OCI-LY7 (cell line): Measurements from ENCODE around the gene SH3GLB2.
"Not testable (repeated sequence)": the region's sequence is repeated elsewhere in the genome, so short reads cannot be mapped to it uniquely, and the experiment has no call there.

Experiments used
- CTCF ChIP-seq: fragments of 200-600 bp; sonication (generic); conservative IDR thresholded peaks from 2 replicates; pipeline ENCODE4 v1.5.1; 2014; ENCODE audit warnings: mild to moderate bottlenecking, antibody characterized with exemption, low read length, moderate library complexity, mixed read lengths
- EZH2phosphoT487 ChIP-seq: fragments of 200-600 bp; sonication (generic); IDR thresholded peaks from 2 replicates; pipeline ENCODE4 v1.6.1; 2018; ENCODE audit warnings: low read depth, borderline replicate concordance, mild to moderate bottlenecking, mixed run types, antibody characterized with exemption, low read length, moderate library complexity, mixed read lengths

GRCh38 chr9:129004173-129004572 is 24.0 kb downstream of the SH3GLB2 start:
- TF ChIP-seq CTCF, EZH2phosphoT487: not testable (repeated sequence)
